NB4 (cell line): ENCODE data around the gene ITGA8.
A peak's percentile ranks its signal among the peaks of the same experiment; 100 is the strongest.

Experiments used
- DNase-seq: peaks from one replicate; pipeline ENCODE4 v3.0.0; 2010; ENCODE audit warnings: low read depth
- H3K4me3 ChIP-seq: one replicate; pipeline ENCODE4 v1.5.1; 2011; ENCODE audit warnings: mild to moderate bottlenecking, low read depth, low read length, moderate library complexity
- CTCF ChIP-seq: IDR thresholded peaks from one replicate; pipeline ENCODE4 v1.5.1; 2012; ENCODE audit warnings: low read depth, low read length
- MAX ChIP-seq: IDR thresholded peaks from 2 replicates; pipeline ENCODE4 v1.6.1; 2011; ENCODE audit warnings: low read depth, low read length
- MYC ChIP-seq: IDR thresholded peaks from 2 replicates; pipeline ENCODE4 v1.6.1; 2011; ENCODE audit warnings: low read depth, low read length
- POLR2A ChIP-seq: IDR thresholded peaks from 2 replicates; pipeline ENCODE4 v1.6.1; 2011; ENCODE audit warnings: mild to moderate bottlenecking; ENCODE audit not compliant: insufficient read length; ENCODE audit errors: extremely low read depth

ITGA8 gene

DNA sequence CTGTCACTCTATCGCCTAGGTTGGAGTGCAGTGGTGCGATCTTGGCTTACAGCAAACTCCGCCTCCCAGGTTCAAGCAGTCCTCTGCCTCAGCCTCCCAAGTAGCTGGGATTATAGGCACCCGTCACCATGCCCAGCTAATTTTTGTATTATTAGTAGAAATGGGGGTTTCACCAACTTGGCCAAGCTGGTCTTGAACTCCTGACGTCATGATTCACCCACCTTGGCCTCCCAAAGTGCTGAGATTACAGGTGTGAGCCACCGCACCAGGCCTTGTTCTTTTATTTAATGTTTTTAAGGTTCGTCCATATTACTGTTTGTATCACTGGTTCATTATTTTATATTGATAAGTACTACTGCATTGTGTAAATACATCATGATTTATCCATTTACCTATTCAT, 10.2 kb upstream of the ITGA8 start:
- no peak for DNase-seq
- no peak for TF ChIP-seq MAX
- no peak for TF ChIP-seq POLR2A
- no peak for TF ChIP-seq CTCF
- no peak for TF ChIP-seq MYC
- H3K4me3 ChIP-seq: no peak overlapping the region

GRCh38 chr10:15726042-15726441, 6.3 kb upstream of the ITGA8 start:
- DNase-seq: no peak
- H3K4me3 ChIP-seq: no peak overlapping the region
- TF ChIP-seq MYC: no peak
- no peak for TF ChIP-seq CTCF
- no peak for TF ChIP-seq POLR2A
- no peak for TF ChIP-seq MAX

DNA sequence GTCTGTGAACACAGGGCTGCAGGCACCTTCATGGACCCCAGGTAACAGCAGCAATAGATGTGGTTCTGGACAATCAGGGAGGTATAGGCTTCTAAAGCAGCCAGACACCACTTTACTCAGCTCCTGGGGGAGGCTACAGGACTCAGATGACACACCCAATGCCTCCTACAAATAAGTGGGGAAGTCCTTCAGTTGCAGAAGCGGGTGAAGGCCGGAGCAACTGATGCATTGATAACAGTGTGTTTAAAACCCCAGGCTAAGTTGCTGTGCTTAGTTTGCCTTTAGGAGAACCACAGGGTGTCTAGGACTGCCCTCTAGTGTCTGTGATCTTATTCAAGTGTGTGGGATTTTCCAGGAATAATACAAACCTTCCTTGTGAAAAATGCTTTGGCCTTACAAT, 5.9 kb upstream of the ITGA8 start:
- H3K4me3 ChIP-seq: no peak overlapping the region
- DNase-seq: peak; percentile 41
- TF ChIP-seq MYC (no peak), CTCF (peak; percentile 31), MAX (no peak), POLR2A (no peak)

- TF ChIP-seq CTCF (no peak), POLR2A (no peak), MYC (no peak), MAX (no peak)
- H3K4me3 ChIP-seq: no peak overlapping the region
Observed at GRCh38 chr10:15724683-15725082, 5.0 kb upstream of the ITGA8 start.

DNA sequence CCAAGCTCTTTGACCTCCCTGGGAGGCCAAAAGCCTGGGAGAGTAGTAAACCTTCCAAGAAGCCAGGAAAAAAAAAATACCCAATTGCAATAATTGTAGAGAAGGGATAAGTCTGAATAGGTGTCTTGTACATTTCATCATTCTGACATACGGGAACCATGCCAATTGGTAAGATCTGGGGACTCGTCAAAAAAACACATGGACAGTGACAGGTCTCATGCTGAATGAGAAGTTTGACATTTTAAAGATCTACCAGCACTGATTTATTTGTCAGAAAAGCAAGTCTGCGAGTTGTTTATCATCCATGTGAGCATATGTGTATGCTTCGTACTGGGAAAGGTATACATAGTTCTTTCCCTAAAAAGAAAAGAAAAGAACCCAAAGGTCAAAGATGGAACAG, 4.1 kb upstream of the ITGA8 start:
- no peak for TF ChIP-seq POLR2A
- TF ChIP-seq MYC: no peak
- TF ChIP-seq CTCF: no peak
- TF ChIP-seq MAX: no peak
- no peak for DNase-seq
- H3K4me3 ChIP-seq: no peak overlapping the region

More at GRCh38 chr10:15724683-15725082, 5.0 kb upstream of the ITGA8 start:
- DNase-seq: no peak

DNA sequence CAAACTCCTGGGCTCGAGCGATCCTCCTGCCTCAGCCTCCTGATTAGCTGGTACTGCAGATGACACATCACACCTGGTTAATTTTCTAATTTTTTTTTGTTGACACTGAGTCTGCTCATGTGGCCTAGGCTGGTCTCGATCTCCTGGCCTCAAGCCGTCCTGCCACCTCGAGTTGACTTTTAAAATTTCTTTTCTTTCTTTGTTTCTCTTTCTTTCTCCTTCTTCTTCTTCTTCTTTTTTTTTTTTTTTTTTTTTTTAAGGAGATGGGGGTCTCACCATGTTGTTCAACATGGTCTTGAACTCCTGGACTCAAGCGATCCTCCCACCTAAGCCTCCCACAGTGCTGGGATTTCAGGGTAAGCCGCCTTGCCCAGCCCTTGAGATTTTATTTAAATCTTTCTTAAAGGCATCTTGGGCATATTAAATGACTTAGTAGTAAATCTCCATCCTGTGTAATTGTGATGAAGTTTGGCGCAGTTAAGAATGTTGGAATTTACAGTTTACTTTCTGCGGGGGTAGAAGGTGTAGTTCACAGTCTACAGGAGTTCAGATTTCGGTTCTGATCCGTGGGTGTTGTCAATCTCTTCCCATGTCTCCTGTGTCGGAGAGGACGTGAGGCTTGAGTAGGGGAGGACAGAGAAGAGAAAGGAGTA, 1.0 kb upstream of the ITGA8 start:
- TF ChIP-seq CTCF: no peak
- no peak for TF ChIP-seq POLR2A
- TF ChIP-seq MYC: no peak
- no peak for TF ChIP-seq MAX
- no peak overlapping the region for H3K4me3 ChIP-seq
- no peak for DNase-seq
